ENCODE data around the gene NMT1. TPM values are rescaled to one million over a fixed set of nuclear protein-coding genes. Genes with fewer than 3 reads are reported as not detected.

NMT1 gene
- total and polyA plus RNA-seq, 2 of the 13 experiments (the other 11 are each of a cell fraction or from before 2014, with no cell fraction given) = 75.7 to 142 TPM

GRCh38 chr17:45101883-45102811, 41.0 kb downstream of the NMT1 start (continued):
- TF ChIP-seq, protein P1, sequence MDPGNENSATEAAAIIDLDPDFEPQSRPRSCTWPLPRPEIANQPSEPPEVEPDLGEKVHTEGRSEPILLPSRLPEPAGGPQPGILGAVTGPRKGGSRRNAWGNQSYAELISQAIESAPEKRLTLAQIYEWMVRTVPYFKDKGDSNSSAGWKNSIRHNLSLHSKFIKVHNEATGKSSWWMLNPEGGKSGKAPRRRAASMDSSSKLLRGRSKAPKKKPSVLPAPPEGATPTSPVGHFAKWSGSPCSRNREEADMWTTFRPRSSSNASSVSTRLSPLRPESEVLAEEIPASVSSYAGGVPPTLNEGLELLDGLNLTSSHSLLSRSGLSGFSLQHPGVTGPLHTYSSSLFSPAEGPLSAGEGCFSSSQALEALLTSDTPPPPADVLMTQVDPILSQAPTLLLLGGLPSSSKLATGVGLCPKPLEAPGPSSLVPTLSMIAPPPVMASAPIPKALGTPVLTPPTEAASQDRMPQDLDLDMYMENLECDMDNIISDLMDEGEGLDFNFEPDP (CRISPR knock-in tag; conservative IDR thresholded peaks at IDR 0.05) = 0 out of 2 replicates have a peak, but pooled peaks have one; percentile 66
- TF ChIP-seq NFYC (CRISPR knock-in tag; IDR thresholded peaks at IDR 0.05) (0 out of 2 replicates have a peak, but pooled peaks have one; percentile 20), ZNF546 (CRISPR knock-in tag; conservative IDR thresholded peaks at IDR 0.05) (no peak), JARID2 (CRISPR knock-in tag; IDR thresholded peaks at IDR 0.05; ENCODE audit: insufficient replicate concordance) (no peak), MXD3 (CRISPR knock-in tag; IDR thresholded peaks at IDR 0.05) (0 out of 2 replicates have a peak, but pooled peaks have one; percentile 21), TCF12 (IDR thresholded peaks at IDR 0.05) (no peak), TCF12 (CRISPR knock-in tag; IDR thresholded peaks at IDR 0.05) (no peak), ZBTB21 (CRISPR knock-in tag; IDR thresholded peaks at IDR 0.05) (no peak), ZNF224 (CRISPR knock-in tag; IDR thresholded peaks at IDR 0.05) (no peak), ZNF816 (CRISPR knock-in tag; IDR thresholded peaks at IDR 0.05; ENCODE audit: borderline replicate concordance) (no peak), TBP (CRISPR knock-in tag; IDR thresholded peaks at IDR 0.05) (no peak), CHD2 (IDR thresholded peaks at IDR 0.05; ENCODE audit: low read depth, low read length) (no peak), ZNF3 (CRISPR knock-in tag; IDR thresholded peaks at IDR 0.05) (peak; percentile 81; the same call in 1 of the 2 replicates), SOX5 (CRISPR knock-in tag; IDR thresholded peaks at IDR 0.05; ENCODE audit: borderline replicate concordance) (peak; percentile 43; the same call in 1 of the 2 replicates), NAIF1 (CRISPR knock-in tag; IDR thresholded peaks at IDR 0.05; ENCODE audit: borderline replicate concordance) (no peak), SIN3B (IDR thresholded peaks at IDR 0.05; ENCODE audit: low read length) (no peak), ZMYM2 (CRISPR knock-in tag; IDR thresholded peaks at IDR 0.05) (no peak), TFE3 (CRISPR knock-in tag; IDR thresholded peaks at IDR 0.05) (peak; percentile 93), PTBP1 (IDR thresholded peaks at IDR 0.05; ENCODE audit: low read depth, low read length, poor library complexity, severe bottlenecking) (no peak)
- TF ChIP-seq, protein P2, sequence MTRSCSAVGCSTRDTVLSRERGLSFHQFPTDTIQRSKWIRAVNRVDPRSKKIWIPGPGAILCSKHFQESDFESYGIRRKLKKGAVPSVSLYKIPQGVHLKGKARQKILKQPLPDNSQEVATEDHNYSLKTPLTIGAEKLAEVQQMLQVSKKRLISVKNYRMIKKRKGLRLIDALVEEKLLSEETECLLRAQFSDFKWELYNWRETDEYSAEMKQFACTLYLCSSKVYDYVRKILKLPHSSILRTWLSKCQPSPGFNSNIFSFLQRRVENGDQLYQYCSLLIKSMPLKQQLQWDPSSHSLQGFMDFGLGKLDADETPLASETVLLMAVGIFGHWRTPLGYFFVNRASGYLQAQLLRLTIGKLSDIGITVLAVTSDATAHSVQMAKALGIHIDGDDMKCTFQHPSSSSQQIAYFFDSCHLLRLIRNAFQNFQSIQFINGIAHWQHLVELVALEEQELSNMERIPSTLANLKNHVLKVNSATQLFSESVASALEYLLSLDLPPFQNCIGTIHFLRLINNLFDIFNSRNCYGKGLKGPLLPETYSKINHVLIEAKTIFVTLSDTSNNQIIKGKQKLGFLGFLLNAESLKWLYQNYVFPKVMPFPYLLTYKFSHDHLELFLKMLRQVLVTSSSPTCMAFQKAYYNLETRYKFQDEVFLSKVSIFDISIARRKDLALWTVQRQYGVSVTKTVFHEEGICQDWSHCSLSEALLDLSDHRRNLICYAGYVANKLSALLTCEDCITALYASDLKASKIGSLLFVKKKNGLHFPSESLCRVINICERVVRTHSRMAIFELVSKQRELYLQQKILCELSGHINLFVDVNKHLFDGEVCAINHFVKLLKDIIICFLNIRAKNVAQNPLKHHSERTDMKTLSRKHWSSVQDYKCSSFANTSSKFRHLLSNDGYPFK (CRISPR knock-in tag; IDR thresholded peaks at IDR 0.05; ENCODE audit: borderline replicate concordance) = no peak

Data from HepG2 (cell line).